ENCODE data around the gene CDK14.

The CDK14 gene

GRCh38 chr7:91226411-91226810 is 630.3 kb downstream of the CDK14 start:
- Mint-ChIP-seq H3K9me3 (no peaks in the 10 kb centered on the region), H3K4me1 (no peaks in the 10 kb centered on the region), H3K27me3 (no peaks in the 10 kb centered on the region), H3K27ac (no peak overlapping the region), H3K4me3 (no peak overlapping the region), H3K36me3 (no peaks in the 10 kb centered on the region)
- ATAC-seq (replicated peaks) (no peak), DNase-seq (no peak)

DNA sequence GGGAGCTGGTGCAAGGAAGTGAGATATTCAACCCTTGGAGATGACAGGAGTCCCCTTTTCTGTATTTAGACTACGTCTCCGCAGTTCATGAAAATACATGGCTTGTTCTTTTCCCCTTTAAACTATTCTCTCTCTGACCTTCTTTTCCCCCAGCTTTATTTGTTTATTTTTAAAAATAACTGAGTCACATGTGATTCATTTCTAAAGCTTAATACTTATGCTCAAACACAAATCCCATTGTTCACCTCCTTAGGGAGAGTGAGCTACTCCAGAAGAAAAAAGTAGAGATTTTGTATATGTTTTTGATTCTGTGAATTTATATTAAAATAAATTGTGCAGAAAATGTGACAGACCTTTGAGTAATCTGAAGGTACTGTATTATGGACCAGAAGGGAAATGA is 632.2 kb downstream of the CDK14 start:
- ATAC-seq (replicated peaks) (no peak), DNase-seq (no peak)
- H3K4me1 Mint-ChIP-seq = no peaks in the 10 kb centered on the region
- H3K27me3 Mint-ChIP-seq = no peaks in the 10 kb centered on the region
- no peaks in the 10 kb centered on the region for H3K9me3 Mint-ChIP-seq
- no peak overlapping the region for H3K4me3 Mint-ChIP-seq
- no peaks in the 10 kb centered on the region for H3K36me3 Mint-ChIP-seq
- no peak overlapping the region for H3K27ac Mint-ChIP-seq

DNA sequence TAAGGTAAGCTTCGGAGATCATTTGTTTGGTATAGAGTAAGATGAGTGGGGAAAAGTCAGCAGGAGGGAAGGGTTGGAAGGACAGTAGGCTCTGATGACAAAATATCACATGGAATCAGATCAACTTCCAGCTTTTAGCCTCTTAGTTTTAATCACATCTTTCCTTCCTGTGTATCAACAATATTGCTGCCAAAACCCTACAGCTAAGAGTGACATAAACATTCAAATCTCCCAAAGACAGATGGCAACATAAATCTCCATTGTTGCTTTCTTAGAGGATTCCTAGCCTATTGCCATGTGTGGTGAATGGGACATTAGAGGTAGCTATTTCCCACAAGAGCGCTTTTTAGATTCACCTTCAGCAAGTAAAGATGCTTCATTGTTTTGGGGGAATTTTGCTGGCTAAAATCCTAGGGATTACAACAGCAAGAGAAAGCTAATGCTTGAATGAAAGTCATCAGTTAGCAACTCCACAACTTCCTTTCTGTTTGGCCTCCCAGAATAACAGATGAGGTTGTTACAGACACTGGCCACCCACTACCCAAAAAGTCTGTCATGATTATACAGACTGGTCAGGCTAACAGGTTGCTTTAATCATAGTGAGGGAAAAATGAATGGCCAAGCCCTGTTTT is 632.9 kb downstream of the CDK14 start:
- no peaks in the 10 kb centered on the region for H3K4me1 Mint-ChIP-seq
- ATAC-seq (replicated peaks) = no peak
- H3K27ac Mint-ChIP-seq = no peak overlapping the region
- H3K9me3 Mint-ChIP-seq = no peaks in the 10 kb centered on the region
- no peaks in the 10 kb centered on the region for H3K36me3 Mint-ChIP-seq
- peaks cover 0 to 3% of the 10 kb centered on the region in 2 donors for H3K27me3 Mint-ChIP-seq
- no peak overlapping the region for H3K4me3 Mint-ChIP-seq
- DNase-seq = no peak

GRCh38 chr7:91230100-91230499 is 634.0 kb downstream of the CDK14 start:
- no peaks in the 10 kb centered on the region for H3K4me1 Mint-ChIP-seq
- no peak overlapping the region for H3K27ac Mint-ChIP-seq
- no peak overlapping the region for H3K4me3 Mint-ChIP-seq
- no peaks in the 10 kb centered on the region for H3K9me3 Mint-ChIP-seq
- no peak for ATAC-seq (replicated peaks)
- peaks cover 0 to 6% of the 10 kb centered on the region in 2 donors for H3K27me3 Mint-ChIP-seq
- DNase-seq = no peak
- H3K36me3 Mint-ChIP-seq = no peaks in the 10 kb centered on the region

DNA sequence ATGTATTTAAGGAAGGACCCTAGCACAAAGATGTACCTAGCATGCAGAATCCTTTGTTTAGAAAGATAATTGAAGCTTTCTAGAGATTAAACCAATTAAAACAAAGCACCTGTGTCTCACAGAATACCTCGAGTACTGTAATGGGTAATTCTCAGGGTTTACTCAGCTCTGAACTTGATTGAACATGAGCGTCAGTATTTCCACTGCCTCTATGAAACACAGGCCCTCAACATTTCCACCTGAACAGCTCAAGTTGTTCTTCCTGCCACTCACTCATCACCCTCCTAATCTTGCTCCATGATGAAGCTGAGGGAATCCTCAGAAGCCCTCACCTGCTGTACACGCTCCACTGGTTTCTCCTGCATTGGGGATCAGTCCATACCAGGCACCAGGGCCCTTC is 634.4 kb downstream of the CDK14 start:
- H3K27ac Mint-ChIP-seq = no peak overlapping the region
- no peak for DNase-seq
- H3K36me3 Mint-ChIP-seq = no peaks in the 10 kb centered on the region
- H3K27me3 Mint-ChIP-seq = peaks cover 0 to 6% of the 10 kb centered on the region in 2 donors
- no peaks in the 10 kb centered on the region for H3K9me3 Mint-ChIP-seq
- no peaks in the 10 kb centered on the region for H3K4me1 Mint-ChIP-seq
- H3K4me3 Mint-ChIP-seq = no peak overlapping the region
- ATAC-seq (replicated peaks) = no peak

DNA sequence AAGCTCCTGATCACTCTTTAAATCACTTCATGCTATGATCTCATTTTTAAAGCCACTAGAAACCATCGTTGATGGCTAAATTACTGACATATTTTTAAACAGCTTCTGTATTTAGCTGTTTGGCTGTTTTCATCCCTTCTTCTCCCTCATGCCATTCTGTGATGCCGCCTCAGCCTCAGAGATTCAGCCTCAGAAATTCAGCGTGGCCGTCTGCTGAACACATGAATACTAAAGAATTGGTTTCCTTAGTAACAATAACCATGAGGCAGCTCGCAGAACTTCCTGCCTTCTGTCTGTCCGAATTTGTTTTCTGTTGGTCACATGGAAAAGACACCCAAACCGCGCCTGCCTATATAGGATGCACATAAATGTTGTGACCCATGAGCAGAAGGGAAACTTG is 637.1 kb downstream of the CDK14 start:
- H3K27ac Mint-ChIP-seq = no peak overlapping the region
- no peak overlapping the region for H3K4me3 Mint-ChIP-seq
- no peaks in the 10 kb centered on the region for H3K36me3 Mint-ChIP-seq
- no peak for DNase-seq
- no peak for ATAC-seq (replicated peaks)
- H3K9me3 Mint-ChIP-seq = no peaks in the 10 kb centered on the region
- H3K27me3 Mint-ChIP-seq = peaks cover 0 to 6% of the 10 kb centered on the region in 2 donors
- H3K4me1 Mint-ChIP-seq = no peaks in the 10 kb centered on the region

DNA sequence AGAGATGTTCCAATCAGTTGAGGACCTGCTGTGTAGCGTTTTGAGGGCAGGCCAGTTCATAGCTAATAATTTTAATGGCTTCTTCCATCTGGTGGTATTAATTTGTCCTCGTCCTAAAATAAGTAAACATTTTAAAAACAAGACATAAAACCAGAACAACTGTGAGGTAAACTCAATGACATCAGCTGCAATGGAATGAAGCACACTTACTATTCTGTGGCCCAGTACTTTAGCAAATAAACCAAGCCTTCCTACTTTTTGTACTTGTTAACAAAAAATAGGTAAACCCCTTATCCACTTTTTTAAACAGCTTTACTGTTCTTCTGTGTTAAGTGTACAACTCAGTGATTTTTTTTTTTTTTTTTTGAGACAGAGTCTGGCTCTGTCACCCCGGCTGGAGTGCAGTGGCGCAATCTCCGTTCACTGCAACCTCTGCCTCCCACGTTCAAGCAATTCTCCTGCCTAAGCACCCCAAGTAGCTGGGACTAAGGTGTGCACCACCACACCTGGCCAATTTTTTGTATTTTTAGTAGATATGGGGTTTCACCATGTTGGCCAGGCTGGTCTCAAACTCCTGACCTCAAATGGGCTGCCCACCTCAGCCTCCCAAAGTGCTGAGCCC is 639.2 kb downstream of the CDK14 start:
- peaks cover 0 to 6% of the 10 kb centered on the region in 2 donors for H3K27me3 Mint-ChIP-seq
- no peaks in the 10 kb centered on the region for H3K9me3 Mint-ChIP-seq
- DNase-seq = no peak
- H3K36me3 Mint-ChIP-seq = no peaks in the 10 kb centered on the region
- no peak overlapping the region for H3K27ac Mint-ChIP-seq
- no peaks in the 10 kb centered on the region for H3K4me1 Mint-ChIP-seq
- no peak overlapping the region for H3K4me3 Mint-ChIP-seq
- no peak for ATAC-seq (replicated peaks)

DNA sequence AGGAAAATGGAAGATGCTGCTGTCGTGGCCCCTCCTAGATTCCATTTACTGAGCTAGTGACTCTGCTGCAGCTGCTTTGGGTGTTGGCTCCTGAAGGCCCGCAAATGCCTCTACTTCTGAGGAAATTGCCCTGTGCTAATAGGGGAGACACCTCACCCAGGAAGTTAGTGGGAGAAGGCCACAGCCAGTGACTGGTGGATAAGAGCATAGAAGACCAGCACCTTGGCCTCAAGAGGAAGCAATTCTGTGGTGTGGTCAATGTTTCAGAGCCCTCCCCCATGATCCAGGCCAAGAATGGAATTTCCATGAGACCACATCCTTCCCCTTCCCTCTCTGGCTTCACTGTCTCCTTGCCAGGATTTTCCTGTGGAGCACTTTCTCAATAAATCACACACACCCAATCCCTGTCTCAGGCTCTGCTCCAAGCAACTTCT is 643.1 kb downstream of the CDK14 start:
- H3K27me3 Mint-ChIP-seq = peaks cover 2 to 4% of the 10 kb centered on the region in 2 donors
- no peaks in the 10 kb centered on the region for H3K9me3 Mint-ChIP-seq
- DNase-seq (no peak), ATAC-seq (replicated peaks) (no peak)
- H3K4me1 Mint-ChIP-seq = no peaks in the 10 kb centered on the region
- H3K27ac Mint-ChIP-seq = no peak overlapping the region
- H3K4me3 Mint-ChIP-seq = no peak overlapping the region
- H3K36me3 Mint-ChIP-seq = no peaks in the 10 kb centered on the region

DNA sequence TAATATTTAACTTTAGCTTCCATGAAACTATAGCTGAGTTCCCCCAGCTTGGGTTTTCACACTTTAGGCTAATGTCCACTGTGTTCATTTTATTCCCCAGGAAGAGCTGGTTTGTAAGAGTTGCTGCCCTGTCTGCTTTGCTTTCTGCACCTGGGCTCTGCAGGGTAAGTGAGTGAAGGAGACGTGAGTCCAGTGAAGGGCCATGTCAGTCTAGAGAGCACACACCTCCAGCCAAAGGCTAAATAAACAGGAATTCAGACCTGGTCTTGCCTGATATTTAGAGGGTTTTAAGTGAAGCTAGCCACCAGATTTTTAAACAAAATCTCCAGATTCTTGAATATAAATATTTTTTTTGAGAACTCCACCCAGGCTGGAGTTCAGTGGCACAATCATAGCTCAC is 643.7 kb downstream of the CDK14 start:
- Mint-ChIP-seq H3K4me1 (no peaks in the 10 kb centered on the region), H3K27ac (no peak overlapping the region), H3K4me3 (no peak overlapping the region), H3K27me3 (peaks cover 4 to 5% of the 10 kb centered on the region in 2 donors), H3K9me3 (no peaks in the 10 kb centered on the region), H3K36me3 (no peaks in the 10 kb centered on the region)
- DNase-seq (no peak), ATAC-seq (replicated peaks) (no peak)

- Mint-ChIP-seq H3K4me3 (no peak overlapping the region), H3K4me1 (no peaks in the 10 kb centered on the region), H3K36me3 (no peaks in the 10 kb centered on the region), H3K27me3 (peaks cover 4 to 5% of the 10 kb centered on the region in 2 donors), H3K27ac (no peak overlapping the region), H3K9me3 (no peaks in the 10 kb centered on the region)
- DNase-seq (no peak), ATAC-seq (replicated peaks) (no peak)
These were observed 644.3 kb downstream of the CDK14 start for GRCh38 chr7:91240376-91240941.

GRCh38 chr7:91242097-91242844 is 646.1 kb downstream of the CDK14 start:
- H3K27me3 Mint-ChIP-seq = peaks cover 4 to 5% of the 10 kb centered on the region in 2 donors
- no peaks in the 10 kb centered on the region for H3K36me3 Mint-ChIP-seq
- H3K4me1 Mint-ChIP-seq = no peaks in the 10 kb centered on the region
- no peaks in the 10 kb centered on the region for H3K9me3 Mint-ChIP-seq
- DNase-seq = no peak
- H3K4me3 Mint-ChIP-seq = no peak overlapping the region
- ATAC-seq (replicated peaks) = no peak
- H3K27ac Mint-ChIP-seq = no peak overlapping the region

GRCh38 chr7:91243591-91244301 is 647.6 kb downstream of the CDK14 start:
- no peak for DNase-seq
- no peaks in the 10 kb centered on the region for H3K36me3 Mint-ChIP-seq
- H3K4me3 Mint-ChIP-seq = no peak overlapping the region
- peaks cover 0 to 2% of the 10 kb centered on the region in 2 donors for H3K9me3 Mint-ChIP-seq
- peaks cover 4 to 11% of the 10 kb centered on the region in 2 donors for H3K27me3 Mint-ChIP-seq
- no peak overlapping the region for H3K27ac Mint-ChIP-seq
- H3K4me1 Mint-ChIP-seq = peaks cover 0 to under 1% of the 10 kb centered on the region in 2 donors
- ATAC-seq (replicated peaks) = no peak

- peaks cover 0 to 15% of the 10 kb centered on the region in 2 donors for H3K27me3 Mint-ChIP-seq
- peaks cover 0 to 3% of the 10 kb centered on the region in 2 donors for H3K4me1 Mint-ChIP-seq
These were observed 651.4 kb downstream of the CDK14 start for GRCh38 chr7:91247500-91247899.

DNA sequence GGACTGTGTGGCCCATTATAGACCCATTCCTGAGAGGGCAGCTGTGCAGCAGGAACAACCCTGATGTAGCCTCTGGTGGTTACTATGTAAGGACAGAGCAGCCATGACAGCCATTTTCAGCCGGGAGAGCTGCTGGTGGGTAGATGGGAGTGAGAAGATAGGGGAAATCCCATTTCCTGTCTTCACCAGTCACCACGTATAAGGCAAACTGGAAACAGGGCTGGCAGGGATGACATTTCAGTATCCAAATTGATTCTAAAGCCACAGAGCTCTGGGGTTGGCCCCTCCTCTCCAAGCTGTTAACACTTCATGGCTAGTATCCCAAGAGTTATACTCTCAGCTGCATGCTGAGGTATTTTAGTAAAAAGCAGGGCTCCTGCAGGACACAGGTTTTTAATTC is 652.9 kb downstream of the CDK14 start:
- H3K27ac Mint-ChIP-seq = no peak overlapping the region
- no peak for DNase-seq
- H3K4me3 Mint-ChIP-seq = no peak overlapping the region
- peaks cover 0 to 15% of the 10 kb centered on the region in 2 donors for H3K27me3 Mint-ChIP-seq
- no peaks in the 10 kb centered on the region for H3K36me3 Mint-ChIP-seq
- H3K4me1 Mint-ChIP-seq = peaks cover 0 to 3% of the 10 kb centered on the region in 2 donors
- no peak for ATAC-seq (replicated peaks)
- H3K9me3 Mint-ChIP-seq = peaks cover 2 to 3% of the 10 kb centered on the region in 2 donors

More at GRCh38 chr7:91247500-91247899, 651.4 kb downstream of the CDK14 start:
- H3K4me3 Mint-ChIP-seq = no peak overlapping the region
- DNase-seq (no peak), ATAC-seq (replicated peaks) (no peak)
- H3K27ac Mint-ChIP-seq = no peak overlapping the region
- H3K36me3 Mint-ChIP-seq = no peaks in the 10 kb centered on the region
- peaks cover 0 to 2% of the 10 kb centered on the region in 2 donors for H3K9me3 Mint-ChIP-seq

Data from stimulated activated naive B cell treated with anti-CD40 and anti-IgM and Interleukin-4, amounts not matched to agents 10 μg/mL and 1 μg/mL and 100 μg/mL, for 72 hours (primary cell).